ENCODE data around the gene GTF3C1.
"Not testable (repeated sequence)": the region's sequence is repeated elsewhere in the genome, so short reads cannot be mapped to it uniquely, and the experiment has no call there.

Gene GTF3C1, protein sequence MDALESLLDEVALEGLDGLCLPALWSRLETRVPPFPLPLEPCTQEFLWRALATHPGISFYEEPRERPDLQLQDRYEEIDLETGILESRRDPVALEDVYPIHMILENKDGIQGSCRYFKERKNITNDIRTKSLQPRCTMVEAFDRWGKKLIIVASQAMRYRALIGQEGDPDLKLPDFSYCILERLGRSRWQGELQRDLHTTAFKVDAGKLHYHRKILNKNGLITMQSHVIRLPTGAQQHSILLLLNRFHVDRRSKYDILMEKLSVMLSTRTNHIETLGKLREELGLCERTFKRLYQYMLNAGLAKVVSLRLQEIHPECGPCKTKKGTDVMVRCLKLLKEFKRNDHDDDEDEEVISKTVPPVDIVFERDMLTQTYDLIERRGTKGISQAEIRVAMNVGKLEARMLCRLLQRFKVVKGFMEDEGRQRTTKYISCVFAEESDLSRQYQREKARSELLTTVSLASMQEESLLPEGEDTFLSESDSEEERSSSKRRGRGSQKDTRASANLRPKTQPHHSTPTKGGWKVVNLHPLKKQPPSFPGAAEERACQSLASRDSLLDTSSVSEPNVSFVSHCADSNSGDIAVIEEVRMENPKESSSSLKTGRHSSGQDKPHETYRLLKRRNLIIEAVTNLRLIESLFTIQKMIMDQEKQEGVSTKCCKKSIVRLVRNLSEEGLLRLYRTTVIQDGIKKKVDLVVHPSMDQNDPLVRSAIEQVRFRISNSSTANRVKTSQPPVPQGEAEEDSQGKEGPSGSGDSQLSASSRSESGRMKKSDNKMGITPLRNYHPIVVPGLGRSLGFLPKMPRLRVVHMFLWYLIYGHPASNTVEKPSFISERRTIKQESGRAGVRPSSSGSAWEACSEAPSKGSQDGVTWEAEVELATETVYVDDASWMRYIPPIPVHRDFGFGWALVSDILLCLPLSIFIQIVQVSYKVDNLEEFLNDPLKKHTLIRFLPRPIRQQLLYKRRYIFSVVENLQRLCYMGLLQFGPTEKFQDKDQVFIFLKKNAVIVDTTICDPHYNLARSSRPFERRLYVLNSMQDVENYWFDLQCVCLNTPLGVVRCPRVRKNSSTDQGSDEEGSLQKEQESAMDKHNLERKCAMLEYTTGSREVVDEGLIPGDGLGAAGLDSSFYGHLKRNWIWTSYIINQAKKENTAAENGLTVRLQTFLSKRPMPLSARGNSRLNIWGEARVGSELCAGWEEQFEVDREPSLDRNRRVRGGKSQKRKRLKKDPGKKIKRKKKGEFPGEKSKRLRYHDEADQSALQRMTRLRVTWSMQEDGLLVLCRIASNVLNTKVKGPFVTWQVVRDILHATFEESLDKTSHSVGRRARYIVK (N-terminal part only)

DNA sequence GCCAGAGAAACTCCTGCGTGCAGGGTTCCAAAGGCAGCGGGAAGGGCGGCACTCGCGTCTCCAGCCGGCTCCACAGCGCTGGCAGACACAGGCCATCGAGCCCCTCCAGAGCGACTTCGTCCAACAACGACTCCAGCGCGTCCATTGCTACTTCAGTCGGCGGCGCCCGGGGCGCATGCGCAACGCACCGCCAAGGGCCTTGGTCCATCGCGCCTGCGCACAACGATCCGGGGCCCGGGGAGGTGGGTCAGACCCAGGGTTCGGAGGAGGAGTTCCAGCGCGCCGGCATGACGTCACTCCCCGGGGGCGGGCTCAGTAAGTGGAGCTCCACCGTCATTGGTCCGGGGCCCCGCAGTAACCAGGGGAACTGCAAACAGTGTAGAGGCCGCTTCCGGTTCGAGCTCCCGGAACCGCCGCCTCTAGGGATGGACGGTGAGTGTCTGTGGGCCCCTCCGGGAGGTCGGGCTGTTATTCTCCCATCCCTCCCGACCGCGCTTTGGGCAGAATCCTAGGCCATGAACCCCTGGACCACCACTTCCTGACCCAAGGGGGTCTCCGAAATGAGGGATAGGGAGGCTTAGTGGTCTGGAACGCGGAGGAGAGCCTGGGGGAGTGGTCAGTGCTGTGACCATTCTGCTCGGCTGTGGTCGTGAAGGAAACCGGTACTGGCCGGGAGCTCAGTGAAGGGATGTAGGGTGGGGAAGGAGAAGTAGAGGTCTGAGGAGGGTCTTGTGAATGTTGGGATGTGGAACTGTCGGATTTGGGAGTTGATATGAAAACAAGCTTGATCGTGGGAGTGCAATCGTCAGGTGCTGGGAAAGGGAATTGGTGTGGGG is at the start of gene GTF3C1, which contains the start of gene KATNIP:
TSS of gene GTF3C1 (minus strand) at position 168 of the 836 bp plus-strand sequence. CDS start at position 145, 23 bp downstream.
TSS of gene KATNIP (plus strand) at position 399 of the 836 bp plus-strand sequence. CDS start at position 426, 27 bp downstream.
- FAIRE-seq, result no peak

DNA sequence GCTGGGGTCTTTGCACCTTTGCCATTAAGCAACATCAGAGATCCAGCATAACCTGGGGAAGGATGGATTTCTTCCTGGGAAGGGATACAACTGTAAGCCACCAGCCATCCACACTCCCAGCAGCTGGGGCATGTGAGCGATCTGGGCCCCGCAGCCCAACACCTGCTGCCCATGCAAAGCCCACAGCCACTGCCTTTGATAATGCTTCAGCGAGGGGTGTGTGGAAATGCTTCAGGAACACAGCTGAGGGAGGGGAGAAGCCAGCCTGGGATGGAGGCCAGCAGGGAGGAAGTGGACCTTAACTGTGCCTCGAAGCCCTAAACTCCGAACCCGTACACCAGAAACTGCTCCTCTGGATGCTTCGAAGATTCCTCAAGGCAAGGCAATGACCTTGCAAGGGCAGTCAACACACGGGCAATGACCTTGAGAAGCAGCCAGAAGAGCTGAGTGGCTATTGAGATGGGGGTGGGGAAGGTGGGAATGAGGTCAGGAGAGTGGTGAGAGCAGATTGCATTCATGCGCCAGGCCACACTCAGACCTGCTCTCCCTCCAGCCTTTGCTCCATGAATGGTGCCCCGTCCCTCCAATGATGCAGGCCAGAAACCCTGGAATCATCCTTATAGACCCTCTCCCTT is 49.3 kb upstream of the GTF3C1 start:
- FAIRE-seq, result no peak

DNA sequence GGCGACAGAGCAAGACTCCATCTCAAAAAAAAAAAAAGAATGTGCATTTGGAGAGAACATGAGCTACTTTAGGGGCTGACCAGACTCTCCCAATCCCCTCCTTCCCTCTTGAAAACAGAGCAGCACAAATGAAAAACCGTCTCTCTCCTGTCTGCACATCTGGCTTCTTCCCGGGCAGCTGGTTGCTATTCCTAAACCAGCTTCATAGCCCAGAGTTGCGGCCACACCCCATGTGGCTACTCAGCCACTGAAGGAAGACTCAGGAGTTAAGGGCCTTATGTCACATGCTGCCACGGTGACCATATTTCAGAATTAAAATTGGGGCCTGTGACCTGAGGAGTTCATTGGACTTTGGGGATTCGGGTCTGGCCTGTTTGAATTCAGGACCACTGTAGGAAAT is 48.5 kb upstream of the GTF3C1 start:
- FAIRE-seq, result no peak

DNA sequence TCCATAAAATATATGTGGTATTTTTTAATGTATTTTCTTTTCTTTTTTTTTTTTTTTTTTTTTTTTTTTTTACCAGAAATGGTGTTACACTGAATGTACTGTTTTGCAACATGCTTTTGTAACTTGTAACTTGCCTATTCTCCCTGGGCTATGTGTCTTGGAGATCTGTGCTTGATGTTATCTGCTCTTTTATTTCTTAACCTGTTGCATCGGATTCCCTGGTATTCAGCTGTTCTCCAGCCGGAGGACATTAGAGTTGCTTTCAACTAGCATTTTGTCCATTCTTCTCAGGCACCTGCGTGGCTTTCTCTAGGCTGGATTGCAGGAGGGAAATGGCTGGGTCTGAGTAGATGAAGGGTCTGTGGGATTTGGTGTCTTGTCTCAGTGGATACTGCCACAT is 47.6 kb upstream of the GTF3C1 start:
- no peak for FAIRE-seq

DNA sequence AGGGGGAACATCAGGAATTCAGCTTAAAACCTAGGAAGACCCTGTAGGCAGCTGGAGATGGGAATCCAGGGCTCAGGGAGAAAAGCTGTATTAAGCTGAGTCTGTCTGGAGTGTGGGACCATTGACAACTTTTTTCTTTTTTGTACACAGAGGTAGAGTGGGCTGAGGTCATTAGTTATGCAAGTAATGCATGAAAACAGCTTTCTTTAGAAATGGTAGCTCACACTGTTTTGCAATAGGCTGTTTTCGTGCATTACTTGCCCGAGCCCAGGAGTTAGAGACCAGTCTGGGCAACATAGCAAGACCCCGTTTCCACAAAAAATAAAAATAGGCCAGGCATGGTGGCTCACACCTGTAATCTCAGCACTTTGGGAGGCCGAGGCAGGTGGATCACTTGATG is 46.7 kb upstream of the GTF3C1 start:
- FAIRE-seq, result no peak

DNA sequence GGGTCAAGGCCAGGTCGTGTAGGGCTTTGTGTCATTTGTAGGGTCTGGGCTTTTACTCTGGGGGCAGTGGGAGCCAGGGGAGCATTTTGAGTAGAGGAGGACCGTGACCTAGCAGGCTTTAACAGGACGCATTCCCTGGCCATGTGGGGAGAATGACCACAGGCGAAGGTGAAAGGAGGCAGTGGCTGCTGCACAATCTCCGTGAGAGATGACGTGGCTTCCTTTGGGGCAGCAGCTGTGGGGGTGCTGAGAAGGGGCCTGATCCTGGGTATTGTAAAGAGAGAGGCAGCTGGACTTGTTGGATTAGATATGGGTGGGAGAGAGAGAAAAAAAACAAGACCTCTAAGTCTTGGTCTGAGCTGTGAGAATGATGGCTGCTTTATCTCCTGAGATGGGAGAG is 46.3 kb upstream of the GTF3C1 start:
- no peak for FAIRE-seq

DNA sequence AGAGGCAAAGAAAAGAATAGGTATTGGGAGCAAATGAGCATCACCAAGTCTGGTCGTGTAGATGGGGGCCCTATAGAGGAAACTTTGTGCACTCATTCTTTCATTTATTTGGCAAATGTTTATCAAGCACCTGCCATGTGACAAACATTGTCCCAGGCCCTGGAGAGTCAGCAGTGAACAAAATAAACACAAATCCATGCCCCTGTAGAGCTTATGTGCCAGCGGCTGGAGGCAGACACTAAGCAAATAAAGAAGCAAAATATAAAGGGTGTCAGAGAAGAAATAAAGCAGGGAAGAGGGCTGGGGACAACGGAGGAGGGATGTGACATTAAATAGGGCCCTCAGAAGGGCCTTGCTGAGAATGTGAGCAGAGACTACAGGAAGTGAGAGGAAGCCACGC is 45.8 kb upstream of the GTF3C1 start:
- no peak for FAIRE-seq

DNA sequence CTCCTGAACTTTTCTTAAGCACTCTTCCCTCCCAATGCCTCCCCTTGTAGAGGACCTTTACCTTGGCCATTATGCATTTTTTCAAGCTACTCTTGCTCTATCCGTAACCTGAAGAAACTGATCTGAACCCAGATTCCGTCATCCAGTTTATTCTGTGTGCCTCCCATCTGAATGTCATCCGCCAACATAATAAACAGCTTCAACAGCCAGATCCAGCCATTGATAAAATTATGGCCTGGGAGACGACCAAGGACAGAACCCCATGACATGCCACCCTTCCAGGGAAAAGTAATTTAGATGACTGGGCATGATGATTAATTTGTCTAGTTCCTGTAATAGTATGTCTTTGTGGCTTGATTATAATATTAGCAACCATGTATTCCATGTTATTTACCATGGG is 42.1 kb upstream of the GTF3C1 start:
- no peak for FAIRE-seq

DNA sequence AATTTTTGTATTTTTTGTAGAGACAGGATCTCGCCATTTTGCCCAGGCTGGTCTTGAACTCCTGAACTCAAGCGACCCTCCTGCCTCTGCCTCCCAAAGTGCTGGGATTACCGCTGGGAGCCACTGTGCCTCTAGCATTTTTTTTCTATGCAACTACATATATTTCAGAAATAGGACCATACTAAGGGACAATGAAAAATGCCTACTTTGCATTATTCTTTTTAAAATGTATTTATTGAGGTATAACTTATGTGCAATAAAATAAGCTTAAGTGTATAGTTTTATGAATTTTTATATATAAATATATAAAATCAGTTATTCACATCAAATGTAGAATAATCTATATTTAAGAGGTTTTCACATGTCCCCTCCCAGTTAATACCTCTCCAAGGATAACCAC is 38.3 kb upstream of the GTF3C1 start:
- no peak for FAIRE-seq

DNA sequence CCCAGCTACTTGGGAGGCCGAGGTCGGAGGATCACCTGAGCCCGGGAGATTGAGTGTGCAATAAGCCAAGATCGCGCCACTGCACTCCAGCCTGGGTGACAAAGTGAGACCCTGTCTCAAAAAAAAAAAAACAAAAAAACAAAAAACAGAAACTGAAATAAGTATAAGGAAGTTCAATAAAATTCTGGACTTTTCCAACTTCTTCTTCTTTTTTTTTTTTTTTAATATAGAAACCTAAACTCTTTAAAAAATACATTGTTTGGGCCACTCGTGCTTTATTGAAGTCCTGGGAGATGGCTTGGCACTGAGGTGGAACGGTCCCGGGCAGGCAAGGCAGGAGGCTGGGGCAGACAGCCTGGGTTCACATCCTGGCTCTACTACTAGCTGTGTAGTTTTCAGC is 37.0 kb upstream of the GTF3C1 start:
- no peak for FAIRE-seq

DNA sequence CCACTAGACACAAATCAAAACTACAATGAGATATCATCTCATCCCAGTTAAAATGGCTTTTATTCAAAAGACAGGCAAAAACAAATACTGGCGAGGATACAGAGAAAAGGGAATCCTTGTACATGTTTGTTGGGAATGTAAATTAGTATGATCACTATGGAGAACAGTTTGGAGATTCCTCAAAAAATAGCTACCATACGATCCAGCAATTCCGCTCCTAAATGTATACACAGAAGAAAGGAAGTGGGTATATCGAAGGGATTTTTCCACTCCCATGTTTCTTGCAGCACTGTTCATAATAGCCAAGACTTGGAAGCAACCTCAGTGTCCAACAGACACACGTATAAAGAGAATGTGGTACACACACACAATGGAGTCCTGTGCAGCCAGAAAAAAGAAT is 35.5 kb upstream of the GTF3C1 start:
- FAIRE-seq, result no peak

DNA sequence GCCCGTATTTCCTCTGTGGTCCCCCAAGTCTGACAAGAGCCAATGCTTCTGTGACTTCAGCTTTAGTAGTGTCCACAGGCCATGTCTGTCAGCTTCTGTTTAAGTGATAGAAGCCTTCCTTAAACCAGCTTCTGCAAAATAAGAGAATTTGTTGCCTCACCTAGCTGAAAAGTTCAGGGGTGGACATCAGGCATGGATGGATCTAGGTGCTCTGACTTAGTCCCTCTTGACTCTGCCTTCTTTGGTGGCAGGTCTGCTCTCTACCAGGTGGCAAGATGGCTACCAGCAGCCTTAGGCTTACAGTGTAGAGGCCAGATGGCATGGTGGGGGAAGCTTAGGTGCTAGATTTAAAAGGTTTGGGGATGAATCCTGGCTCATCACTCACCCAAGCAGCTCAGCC is 33.9 kb upstream of the GTF3C1 start:
- no peak for FAIRE-seq

DNA sequence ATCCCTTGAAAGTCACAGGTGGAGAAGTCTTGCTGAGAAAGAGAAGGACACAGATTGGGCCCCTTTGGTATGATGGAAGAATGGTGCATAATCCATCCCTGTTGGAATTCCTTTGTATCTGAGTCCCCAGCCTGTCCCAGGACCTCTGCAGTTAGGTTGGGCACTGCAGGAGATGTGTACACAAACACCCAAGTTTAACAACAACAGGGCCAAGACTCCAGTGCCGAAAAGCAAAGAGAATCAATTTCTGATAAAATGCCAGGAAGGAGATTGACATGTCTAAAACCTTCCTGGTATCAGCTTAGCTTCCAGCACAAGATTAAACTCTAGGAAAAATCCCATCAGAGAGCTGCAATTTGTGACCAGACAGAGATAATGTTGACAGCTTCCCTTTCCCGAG is 33.2 kb upstream of the GTF3C1 start:
- FAIRE-seq, result no peak

DNA sequence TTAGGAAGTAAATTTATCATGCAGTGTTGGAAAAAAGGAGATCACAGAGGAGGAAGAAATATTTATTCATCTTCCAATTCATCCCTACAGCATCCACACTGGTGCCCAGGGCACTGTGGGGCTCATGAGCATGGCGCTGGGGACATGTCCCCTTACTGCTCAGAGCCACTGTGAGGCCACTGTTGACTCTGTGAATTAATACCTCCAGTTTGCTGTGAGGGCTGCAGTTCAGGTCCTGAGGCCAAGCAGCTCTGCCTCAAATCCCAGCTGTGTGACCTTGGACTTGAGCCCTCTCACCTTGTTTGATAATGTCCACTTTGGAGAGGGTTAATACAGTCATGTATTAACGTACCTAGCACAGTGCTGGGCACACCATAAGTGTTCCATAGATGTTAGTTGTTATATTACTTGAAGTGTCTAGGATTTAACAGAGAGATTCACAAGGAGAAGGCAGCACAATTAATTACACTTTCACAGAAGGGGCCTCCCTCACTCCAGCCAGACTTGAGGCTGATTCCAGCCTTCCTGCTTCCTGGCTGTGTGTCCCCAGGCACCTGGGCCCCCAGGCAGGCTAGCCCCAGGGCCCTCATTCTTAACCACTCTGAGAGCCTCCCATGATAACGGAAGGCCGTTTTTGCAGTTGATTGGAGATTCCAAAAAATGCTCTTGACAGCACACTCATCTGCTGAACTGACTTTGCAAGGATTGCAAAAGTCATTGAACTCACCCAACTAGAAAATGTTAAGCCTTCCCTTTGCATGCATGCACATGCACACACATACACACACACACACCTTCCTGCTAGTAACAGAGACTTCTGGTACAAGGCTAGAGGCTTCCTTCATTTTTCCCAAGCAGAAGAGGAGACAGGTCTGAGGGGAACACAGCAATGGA is 29.6 kb upstream of the GTF3C1 start:
- FAIRE-seq, result no peak

DNA sequence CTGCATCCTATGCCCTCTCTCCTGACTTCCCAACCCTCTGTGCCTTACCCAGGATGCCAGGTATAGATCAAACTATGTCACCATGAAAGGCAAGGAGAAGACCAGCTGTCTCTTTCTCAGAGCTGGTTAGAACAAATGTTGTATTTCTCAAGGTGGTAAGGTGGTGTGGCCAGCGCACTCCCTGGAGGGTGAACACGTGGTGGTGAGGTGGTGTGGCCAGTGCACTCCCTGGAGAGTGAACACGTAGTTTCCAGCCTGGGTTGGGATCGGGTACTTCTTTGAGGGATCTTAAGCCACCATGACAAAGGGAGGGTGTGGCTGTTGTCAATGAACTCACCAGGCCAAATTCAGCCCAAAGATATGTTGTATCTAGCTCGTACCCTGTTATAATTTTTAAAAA is 27.0 kb upstream of the GTF3C1 start:
- FAIRE-seq, result no peak

DNA sequence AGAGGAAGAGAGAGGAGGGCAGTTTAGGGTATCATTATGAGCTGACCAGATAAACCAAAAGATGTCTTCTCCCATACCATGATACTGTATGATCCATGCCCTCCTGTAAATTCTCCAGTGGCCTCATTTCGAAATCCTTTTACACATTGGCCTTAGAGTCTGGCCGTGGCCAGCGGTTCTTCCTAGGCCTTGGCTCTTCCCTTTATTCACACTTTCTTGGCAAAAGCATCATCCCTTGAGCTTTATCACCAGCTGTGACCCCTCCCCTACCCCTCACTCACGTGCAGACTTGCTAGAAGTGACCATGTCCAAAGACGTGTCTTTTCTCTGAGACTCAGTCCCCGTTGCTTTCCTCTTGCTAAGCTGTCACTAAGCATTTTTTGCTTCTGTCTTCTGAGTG is 23.0 kb upstream of the GTF3C1 start:
- no peak for FAIRE-seq

DNA sequence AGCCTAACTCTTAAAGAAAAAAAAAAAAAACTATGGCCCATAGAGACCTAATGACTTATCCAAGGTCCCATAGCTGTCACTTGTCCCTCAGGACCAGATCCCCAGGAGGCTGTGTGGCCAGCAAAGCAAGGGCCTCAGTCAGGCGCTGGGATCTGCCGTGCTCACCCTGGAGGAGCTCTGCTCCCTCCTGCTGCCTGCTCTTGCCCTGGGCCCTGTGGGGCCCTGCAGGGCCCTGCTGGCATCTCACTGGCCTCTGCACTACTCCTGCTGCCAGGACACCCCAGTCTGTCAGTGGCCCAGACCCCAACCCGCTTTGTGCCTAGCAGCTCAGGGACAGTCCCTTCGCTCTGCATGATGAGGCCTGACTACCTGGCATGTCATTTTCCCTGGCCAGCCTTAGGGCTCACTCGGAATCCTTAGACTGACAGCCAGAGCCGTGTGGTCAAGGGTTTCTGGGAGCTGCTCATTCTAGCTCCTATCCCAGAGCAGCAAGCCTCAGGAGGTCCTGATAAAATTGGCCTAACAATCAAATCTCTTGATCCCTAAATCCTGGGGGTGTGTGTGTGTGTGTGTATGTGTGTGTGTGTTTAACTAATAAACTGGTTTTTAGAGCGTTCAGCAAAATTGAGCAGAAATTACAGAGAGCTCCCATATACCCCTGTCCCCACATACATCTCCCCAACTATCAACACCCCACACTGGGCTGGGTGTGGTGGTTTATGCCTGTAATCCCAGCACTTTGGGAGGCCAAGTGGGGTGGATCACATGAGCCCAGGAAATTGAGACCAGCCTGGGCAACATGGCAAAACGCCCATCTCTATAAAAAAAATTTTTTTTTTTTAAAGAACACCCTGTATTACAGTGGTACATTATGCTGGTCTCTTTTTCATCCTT is 22.0 kb upstream of the GTF3C1 start:
- no peak for FAIRE-seq

DNA sequence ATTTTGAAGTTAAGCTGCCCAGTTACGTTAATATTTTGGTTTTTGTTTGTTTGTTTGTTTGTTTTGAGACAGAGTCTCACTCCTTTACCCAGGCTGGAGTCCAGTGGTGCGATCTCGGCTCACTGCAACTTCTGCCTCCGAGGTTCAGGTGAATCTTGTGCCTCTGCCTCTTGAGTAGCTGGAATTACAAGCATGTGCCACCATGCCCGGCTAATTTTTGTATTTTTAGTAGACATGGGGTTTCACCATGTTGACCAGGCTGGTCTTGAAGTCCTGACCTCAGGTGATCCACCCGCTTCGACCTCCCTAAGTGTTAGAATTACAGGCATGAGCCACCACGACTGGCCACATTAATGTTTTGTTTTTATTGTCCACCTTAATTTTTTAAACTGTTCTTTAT is 21.3 kb upstream of the GTF3C1 start:
- FAIRE-seq, result not testable (repeated sequence)

DNA sequence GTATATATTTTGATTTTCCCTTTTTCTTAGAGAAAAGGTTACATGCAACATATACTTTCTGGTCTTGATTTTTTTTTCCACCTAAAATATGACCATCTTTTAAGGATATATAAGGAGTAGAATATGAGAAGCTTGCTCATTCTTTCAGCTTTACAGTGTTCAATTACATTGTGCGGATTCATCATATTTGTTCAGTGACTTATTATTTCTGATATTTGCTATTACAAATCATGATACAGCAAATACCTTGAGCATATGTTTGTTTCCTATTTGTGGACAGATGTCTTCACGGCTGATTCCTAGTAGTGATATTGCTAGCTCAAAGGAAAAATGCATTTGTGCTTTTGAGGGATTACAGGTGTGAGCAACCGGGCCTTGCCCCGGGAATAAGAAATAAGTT is 18.4 kb upstream of the GTF3C1 start:
- no peak for FAIRE-seq
